ENCODE measurements around the gene SAP30BP.

The SAP30BP gene

DNA sequence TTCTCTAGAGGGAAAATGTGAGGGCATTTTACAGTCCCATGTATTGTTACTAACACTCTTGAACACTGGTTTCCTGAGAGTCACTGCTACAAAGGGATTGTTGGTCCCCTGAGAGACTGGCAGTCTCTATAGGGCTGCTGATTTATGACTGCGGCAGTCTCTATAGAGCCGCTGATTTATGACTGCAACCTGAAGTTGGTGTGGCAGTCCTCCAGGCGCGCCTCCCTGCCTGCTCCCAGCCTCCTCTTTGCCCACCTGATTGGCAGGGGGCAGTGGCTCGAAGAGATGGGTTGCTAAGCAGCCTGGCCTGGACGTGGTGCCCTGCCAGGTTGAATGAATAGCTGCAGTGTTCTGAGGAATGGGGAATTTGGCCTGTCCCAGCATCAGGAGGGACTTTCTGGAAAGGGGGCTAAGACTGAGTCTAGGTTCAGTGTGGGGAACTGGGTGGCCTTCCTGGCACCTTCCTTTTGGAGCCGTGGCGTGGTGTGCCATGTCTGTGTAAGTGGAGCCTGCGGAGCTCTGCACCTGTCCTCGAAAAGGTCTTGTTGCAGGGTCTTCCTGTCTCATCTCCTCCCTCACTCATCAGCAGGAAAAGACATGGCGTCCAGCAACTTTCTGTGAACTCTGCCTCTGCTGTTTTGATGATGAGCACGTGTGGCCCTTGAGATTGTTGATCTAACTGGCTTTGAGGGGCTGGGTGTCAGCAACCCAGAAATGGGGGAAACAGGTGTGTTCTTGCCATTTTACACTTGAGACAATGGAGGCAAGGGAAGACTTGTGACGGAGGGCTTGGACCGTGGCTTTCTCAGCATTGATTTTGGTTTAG, 24.9 kb downstream of the SAP30BP start:
- no peak for DNase-seq

DNA sequence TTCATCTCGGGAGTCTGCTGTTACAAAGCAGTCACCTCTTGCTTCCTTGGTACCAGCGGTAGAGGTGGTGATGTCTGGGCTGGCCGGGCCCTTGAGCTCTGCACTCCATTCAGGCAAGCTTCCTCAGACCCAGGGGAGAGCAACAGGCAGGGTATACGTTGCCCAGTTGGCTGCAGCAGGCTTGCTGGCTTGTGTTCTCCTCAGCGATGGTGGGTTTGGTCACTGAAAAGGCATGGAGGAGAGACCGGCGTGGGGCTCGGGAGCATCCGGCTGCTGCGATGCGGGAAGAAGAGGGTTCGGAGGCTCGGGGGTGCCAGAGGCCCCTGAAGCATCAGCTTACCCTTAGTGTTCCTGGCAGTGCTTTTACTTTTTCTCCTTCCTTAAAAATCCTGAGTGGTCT, 25.8 kb downstream of the SAP30BP start:
- DNase-seq, result no peak

DNA sequence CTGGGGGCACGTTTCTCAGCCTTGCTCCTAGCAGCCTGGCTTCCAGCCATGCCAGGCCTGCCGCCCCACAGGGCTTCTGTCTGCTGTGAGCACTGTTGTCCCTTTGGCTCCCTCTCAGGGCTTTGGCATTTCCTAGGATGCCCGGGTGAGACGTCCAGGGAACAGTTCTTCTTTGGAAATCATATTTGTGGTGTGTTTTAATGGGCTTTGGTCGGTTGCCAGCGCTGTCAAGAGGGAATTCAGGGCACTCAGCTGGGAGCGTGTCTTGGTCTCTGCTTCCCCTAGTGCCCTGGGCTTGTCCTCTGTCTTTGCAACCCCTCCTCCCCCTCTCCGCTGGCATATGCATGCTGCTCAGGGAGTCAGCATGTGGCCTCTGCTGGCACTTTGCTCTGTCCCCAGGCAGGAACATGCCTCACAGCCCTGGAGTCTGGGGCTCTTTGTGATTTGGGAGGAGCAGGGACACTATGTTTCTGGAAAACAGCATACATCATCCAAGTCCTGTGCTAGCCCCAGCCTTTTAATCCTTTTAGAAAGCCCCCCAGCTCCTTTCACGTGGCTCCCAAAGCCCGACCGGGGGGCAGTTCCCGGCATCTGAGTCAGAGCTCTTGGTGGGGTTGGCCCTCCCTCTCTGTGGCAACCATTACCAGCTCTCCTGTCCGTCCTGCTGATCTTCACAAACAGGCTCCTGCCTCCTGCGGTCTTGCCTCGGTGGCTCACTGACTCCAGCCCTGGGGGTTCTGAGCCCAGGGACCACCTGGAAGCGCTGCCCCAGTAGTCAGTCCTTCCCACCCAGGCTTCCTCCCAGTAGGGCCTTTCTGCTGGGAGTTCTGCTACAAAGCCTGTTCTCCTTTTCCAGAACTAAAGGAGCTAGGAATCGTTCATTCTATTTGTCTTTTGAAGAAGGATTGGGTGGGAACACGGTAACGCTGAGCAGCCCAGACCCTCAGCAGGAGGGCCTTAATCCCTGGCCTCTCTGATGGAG, 26.7 kb downstream of the SAP30BP start:
- no peak for DNase-seq

DNA sequence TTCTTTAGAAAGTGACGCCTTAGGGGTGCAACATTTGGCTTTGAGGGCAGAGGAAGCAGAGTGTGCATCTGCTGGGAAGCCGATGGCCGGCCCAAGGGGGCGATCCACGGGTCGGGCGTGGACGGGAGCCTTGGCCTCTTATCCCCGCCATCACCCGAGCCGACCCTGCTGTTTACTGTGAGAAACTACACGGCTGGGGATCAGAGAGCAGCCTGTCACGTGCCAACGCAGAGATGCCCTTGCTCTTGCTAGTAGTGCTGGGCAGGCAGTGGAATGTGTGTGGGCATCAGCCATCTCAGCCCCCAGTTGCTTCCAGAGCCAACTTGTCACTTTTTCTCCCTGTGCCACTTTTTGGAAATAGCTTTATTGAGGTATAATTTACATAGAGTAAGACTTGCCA, 27.4 kb downstream of the SAP30BP start:
- no peak for DNase-seq

DNA sequence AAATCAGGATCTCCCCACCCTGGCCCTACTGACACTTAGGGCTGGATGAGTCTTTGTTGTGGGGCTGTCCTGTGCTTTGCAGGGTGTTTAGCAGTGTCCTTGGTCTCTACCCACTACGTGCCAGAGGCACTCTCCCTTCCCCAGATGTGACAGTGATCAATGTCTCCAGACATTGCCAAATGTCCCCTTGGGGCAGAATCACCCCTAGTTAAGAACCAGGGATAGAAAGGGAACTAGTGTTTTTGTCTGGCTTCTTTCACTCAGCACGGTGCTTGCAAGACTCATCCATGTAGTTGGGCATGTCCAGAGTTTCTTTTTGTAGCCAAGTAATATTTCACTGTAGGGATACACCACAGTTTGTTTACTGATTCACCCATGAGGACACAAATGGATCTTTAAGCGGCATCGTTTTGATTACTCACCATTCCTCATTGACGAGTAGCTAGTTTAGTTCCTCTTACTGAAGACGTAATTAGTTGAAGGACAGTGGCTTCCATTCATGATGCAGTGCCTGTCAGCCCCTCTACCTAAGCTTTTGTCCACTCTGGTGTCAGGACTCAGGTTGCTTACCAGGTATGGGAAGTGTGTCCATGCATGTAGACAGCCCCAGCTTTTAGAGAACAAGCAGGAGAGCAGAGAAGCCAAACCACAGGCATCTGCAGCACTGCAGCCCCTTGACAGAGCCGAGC, 28.1 kb downstream of the SAP30BP start:
- DNase-seq, result no peak

DNA sequence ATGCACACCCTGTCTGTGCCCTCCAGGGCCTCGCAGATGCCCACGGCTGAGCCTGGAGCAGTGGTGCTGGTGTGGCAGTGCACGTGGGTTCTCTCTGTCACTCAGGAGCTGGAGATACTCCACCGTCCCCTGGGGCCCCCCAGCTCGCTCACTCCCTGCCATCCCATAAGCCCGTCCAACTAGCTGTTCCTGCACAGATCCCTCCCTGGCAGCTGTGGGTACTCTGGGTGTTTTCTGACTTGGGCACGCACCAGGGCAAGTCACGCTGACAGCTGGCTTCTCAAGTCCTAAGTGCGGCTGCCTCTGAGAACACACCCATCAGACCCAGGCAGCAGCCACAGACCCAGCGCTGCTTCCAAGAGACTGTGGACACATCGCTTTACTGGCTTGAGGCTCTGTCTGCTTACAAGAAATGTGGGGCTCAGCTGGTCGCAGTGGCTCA, 28.7 kb downstream of the SAP30BP start:
- no peak for DNase-seq

DNA sequence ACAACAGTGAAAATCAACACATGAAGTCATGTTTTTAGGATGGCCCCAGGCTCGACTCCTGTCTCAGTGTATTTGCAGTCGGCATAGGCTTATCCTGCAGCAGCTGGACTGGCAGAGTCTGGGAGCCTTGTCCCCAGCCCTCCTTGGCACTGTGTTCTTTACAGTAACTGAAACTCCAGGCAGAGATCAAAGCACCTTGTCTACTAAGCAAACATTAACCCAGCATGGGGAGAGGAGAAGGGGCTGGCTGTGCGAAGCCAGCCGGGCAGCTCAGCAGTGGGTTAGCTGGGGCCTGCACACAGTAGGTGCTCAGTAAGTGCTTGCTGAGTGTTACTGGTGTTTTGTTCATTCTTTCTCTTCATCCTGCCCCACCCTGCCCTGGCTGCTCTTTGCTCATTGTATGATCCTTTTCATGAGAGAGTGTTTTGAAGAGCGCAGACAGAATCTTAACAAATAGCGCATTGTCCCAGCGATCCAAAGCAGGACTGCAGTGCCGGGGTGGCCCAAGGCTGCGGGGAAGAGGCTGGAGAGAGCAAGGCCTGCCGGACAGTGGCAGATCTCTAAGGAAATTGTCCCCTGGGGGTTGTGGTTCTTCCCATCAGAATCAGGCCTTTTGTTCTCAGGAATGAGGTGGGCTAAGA, 30.6 kb downstream of the SAP30BP start:
- DNase-seq, result no peak

DNA sequence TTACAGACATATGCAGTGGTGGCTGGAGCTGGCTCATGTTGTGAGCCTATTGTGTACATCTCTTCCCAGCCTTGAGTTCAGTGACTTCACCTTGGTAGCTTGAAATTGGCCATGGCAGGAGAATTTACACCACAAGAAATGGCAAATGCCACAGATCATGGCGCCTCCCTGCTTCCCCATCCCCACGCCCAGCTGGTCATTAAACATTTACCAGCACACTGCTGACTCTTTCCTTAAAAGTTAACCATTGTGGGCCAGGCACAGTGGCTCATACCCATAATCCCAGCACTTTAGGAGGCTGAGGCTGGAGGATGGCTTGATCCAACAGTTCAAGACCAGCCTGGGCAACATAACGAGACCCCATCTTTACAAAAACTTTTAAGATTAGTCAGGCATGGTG, 31.5 kb downstream of the SAP30BP start:
- no peak for DNase-seq

DNA sequence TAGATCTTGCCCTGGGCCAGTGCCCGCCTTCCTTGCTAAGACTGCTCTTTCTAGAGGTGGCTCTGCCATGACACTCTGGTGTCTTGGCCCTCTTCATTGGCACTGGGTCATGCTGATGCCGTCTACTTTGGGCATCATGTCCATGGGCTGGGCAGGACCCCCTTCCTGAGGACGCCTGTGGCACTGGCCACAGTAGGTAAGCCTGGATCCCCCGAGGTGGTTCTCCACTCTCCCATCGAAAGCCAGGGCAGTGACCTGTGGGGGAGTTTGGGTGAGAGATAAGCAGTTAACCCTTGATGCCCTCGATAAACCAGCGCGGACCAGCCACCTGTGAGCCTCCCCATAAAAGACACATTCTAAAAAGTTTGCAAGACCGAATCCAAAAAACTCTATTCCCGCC, 34.1 kb downstream of the SAP30BP start:
- no peak for DNase-seq

DNA sequence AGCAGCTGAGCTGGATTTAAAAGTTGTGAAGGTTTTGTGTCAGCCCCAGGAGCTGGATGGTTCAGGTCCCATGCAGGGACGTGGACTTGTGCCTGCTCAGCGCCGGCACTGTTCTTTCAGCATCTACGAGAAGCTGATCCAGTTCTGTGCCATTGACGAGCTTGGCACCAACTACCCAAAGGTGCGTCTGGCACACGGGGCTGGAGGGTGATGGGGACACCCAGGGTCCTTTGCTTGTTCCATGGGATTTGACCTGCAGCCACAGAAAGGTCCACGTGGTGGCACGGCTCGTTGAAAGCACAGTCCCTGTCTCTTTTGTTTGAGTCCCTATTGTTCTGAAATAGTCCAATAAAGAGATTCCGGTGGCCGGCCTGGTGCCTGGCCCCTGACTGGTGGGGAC, 36.1 kb downstream of the SAP30BP start:
- no peak for DNase-seq

DNA sequence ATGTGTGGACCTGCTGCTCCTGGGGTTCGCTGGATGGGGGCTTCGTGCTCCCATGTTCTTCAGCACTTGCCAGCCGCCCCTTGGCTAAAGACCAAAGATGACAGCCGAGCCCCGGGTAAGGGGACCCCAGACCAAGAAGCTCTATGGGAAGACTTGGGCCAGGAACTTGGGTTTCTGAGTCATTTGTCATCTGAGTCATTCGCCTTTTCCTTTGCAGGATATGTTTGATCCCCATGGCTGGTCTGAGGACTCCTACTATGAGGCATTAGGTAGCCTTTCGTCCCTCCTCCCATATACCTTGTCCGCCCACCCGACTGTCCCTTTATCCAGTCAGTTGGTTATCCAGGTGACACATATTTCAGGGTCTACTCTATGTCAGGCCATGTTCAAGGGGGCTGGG, 36.5 kb downstream of the SAP30BP start:
- DNase-seq, result no peak

DNA sequence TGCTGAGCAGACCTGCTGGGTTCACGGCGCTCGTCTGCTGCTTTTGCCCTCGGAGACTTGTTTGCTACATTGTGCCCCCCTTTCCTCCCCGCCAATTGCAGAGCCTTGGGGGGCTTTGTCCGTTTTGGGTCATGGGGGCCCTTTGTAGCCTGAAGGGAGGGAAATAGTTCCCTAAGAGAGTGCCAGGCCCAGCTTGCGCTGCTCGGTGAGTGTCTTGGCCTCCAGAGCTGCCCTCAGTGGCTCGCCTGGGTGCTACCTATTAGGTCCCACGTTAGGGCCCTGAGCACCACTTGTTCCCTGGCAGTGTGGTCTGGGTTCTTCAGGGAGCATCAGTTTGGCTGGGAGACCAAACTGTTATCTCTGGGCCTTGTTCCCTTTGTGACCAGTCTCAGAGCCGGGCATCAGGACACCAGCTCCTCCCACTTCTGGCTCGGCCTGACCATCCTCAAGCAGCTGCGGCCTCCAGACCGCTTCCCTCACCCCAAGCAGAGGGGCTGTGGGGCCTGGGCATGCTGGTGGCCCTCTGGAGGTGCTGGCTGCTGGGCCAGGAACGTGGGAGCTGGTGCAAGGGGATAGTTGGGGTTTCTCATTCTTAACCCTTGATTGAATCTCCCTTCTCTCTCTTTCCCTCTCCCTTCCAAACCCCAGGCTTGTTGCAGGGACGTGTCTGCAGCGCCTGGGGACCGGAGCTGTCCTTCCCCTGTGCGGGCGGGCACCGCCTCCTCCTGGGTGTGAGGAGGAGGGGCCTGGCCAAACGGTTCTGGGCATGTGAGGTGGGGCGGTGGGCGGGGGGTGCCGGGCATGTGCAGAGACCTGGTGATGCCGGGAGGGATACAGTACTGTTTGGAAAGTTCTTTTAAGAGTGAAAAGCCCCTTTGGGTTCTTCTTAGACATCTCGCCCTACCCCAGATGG, 38.1 kb downstream of the SAP30BP start:
- DNase-seq, result no peak

DNA sequence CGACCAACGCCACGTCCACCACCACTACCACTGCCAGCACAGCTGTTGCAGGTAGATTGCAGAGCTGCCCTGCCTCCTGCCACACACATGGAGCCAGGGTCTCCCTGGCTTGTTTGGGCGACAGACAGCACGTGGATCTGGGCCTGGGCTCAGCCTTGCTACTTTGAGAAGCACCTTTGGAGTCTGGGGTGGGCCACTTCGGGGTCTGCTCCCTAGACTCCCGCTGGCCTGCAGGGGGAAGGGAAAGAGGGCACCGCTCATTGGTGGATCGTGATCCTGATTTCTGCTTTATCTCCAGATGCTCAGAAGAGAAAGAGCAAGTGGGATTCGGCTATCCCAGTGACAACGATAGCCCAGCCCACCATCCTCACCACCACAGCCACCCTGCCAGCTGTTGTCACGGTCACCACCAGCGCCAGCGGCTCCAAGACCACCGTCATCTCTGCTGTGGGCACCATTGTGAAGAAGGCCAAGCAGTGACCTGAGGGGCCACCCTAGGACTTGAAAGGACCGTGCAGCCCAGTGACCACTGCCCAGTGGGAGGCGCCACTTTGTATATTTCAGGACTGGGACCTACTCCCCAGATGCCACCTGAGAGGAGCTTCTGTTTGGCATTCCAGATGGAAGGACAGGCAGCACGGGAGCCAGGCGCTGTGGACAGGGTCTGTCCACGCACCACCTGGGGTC, 39.0 kb downstream of the SAP30BP start:
- DNase-seq, result no peak

DNA sequence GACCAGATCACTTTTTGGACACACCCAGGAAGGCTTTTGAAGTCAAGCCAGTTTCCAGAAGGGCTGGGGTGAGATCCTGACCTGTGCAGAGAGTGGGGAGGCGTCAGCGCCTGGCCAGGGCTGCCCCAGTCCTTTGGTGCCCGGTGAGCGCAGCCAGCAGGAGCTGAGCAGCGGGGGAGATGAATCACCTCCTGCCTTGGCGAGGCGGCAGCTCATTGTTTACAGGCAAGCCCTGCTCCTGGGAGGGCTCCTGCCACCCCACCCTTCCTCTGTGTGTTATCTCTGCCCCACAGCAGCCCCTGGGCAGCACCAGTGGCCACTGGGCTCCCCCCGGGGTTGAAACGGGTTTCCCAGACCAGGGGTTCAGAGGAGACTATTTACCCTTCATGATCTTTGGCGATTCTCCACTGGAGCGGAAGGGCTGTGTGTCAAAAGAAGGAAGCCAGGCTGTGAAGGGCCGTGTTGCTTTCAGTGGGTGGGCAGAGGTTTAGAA, 40.0 kb downstream of the SAP30BP start:
- no peak for DNase-seq

DNA sequence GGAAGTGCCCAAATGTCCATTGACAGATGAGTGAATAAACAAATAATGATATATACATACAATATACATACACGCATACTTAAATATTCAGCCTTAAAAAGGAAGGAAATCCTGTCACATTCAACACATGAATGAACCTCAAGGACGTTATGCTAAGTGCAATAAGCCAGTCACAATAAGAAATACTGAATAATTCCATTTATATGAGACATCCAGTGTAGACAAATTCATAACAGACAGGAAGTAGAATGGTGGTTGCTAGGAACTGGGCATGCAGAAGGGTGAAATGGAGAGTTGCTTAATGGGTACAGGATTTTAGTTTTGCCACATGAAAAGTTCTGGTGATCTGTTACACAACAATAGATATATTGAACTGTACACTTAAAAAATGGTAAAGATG, 45.3 kb downstream of the SAP30BP start:
- DNase-seq, result no peak

DNA sequence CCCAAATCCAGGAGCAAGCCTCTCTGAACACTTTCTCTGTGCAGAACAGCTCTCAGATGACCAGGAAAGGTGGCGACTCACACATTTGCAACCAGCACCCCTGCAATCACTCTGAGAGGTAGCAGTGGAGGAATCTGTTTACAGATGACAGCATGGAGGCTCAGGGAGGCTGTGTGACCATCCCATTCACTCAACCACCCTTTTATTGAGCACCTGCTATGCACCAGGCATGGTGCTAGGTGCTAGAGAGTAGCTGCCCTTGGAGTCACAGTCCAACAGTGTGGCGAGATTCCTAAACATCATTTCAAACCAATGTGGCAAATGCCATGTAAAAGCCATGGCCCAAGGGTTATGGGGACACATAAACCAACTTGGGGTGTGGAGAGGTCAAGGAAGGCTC, 52.6 kb downstream of the SAP30BP start:
- no peak for DNase-seq

DNA sequence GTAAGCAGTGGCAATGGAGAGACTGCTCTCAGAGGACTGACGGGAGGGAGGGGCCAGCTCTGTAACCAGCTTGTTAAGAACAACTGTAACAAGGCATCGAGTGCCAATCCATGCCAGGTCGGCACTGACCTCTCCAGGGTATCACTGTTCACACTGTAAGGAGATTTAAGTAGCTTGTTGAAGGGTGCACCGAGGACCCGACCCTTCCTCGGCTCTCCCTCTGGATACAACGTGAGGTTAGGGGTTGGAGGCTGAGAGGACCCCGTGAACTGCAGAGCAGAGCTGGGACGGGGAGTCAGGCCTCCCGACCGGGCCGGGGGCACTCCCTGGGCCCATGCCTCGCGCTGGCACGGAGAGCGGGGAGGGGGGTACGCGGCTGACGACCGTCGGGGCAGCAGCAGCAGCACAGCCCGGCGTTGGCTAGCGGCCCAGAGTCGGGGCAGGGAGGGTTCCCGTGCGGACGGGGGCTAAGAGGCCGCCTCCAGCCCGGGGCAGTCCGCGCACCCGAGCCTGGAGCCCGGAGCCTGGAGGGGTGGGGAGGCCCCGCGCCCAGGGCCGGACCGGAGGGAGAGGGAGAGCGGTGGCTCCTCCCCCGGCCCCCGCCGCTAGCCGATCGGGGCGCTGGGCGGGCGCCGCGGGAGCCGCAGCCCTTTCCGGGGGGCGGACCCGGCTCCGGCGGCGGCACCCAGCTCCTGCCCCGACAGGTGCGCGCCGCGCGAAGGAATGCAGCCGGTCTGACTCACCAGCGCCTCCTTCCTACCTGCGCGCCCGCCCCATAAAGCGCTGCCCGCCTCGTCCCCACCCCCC, 53.7 kb downstream of the SAP30BP start, which contains the start of gene ITGB4:
ITGB4 (plus strand) TSS at position 804 of the 807 bp plus-strand sequence. CDS start 3,245 bp downstream, outside the sequence.
- DNase-seq, result no peak

DNA sequence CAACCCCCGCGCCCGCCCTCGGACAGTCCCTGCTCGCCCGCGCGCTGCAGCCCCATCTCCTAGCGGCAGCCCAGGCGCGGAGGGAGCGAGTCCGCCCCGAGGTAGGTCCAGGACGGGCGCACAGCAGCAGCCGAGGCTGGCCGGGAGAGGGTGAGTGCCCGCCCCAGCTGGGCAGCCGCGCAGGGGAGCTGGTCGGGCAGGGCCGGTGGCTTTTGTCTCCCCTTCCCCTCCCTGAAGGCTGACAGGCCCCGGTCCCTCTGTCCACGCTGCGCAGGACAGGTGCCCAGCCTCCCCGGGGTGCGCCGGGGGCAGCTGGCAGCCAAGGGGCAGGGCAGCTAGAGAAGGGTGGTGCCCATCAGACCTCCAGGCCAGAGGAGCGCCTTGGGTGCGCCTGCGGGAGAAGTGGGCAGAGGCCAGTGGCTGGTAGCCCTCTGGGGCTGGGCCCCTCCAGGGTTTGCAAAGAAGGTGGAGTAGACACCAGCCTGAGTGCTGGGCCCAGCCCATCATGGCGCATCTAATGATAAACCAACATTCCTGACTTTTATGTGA, 54.4 kb downstream of the SAP30BP start:
- no peak for DNase-seq

DNA sequence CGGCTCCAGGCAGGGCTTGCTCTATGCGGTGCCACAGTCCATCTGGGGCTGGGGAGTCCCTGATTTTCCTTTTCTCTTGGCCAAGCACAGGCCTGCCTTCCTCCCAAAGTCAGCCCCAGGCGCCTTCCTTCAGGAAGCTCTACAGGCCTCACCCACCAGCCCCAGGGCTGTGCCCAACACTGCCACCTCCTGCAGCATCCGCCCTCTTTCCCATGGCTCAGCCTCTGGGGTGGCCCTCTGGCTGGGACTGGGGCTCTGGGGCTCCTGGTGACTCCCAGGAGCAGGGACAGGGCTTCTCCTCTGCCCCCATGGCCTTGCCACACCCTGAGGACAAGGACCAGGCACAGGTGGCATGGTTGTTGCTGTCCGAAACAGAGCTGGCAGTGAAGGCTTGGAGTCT, 54.9 kb downstream of the SAP30BP start:
- DNase-seq, result no peak

All from DMS 273 treated with DMSO at 0.1 percent for 48 hours (cell line).